HCT116 (cell line): ENCODE data around the gene TBC1D16. TPM values are rescaled to one million over a fixed set of nuclear protein-coding genes. Genes with fewer than 3 reads are reported as not detected.

Experiments used
- ATAC-seq: fragments of 200-7000 bp; cut with Tn5 transposase; 2 replicates; pipeline ENCODE4 v1.9.1; 2020; ENCODE audit warnings: mild to moderate bottlenecking, moderate library complexity
- BruUV-seq: library from RNA; stranded (reverse); fragments of 400-500 nt; replicated peaks from 2 replicates; lab custom pipeline; 2021; lab: Mats Ljungman, UMichigan
- CTCF ChIA-PET: fragments of 300-600 bp; sonication (Branson Sonifier 250); formaldehyde crosslinking; loops from one replicate; lab custom pipeline; 2021; ENCODE audit warnings: antibody characterized with exemption; lab: Charles Lee
- POLR2A ChIA-PET: fragments of 300-600, 350-600 bp; sonication (Branson Sonifier 250); formaldehyde crosslinking; loops from one replicate; lab custom pipeline; 2021; ENCODE audit warnings: antibody characterized with exemption; lab: Charles Lee
- RAD21 ChIA-PET, 2 experiments: fragments of 300-600 bp; sonication (Branson Sonifier 250); formaldehyde crosslinking; loops; one replicate each; lab custom pipeline; 2023; ENCODE audit warnings: low total read pairs in 2 of 2; ENCODE audit not compliant: uncharacterized antibody in 2 of 2, unreplicated experiment in 2 of 2, low non-redundant PET in 1 of 2; lab: Charles Lee
- DNase-seq: peaks from one replicate; pipeline ENCODE4 v3.0.0-alpha.2; 2010; ENCODE audit warnings: low read depth, low spot score
- H2AFZ ChIP-seq: fragments of 200-600 bp; shearing (Covaris generic), sonication (generic); 2 replicates; pipeline ENCODE4 v1.6.1; 2017; ENCODE audit warnings: low read depth, mixed run types, mixed read lengths, antibody characterized with exemption, low read length; ENCODE audit not compliant: poor library complexity, severe bottlenecking
- H3K27ac ChIP-seq: 2 replicates; pipeline ENCODE4 v1.5.1; 2012; ENCODE audit warnings: low read depth, low read length
- H3K27me3 ChIP-seq: fragments of 200-600 bp; sonication (generic); 2 replicates; pipeline ENCODE4 v1.6.1; 2016; ENCODE audit warnings: mixed run types, low read length, mixed read lengths; ENCODE audit not compliant: insufficient read depth
- H3K36me3 ChIP-seq, 2 experiments: fragments of 200-500 bp in 1 of 2; fragments of 200-600 bp in 1 of 2; sonication (Bioruptor generic) in 1 of 2; sonication (generic) in 1 of 2; 2 replicates each; pipeline versions ENCODE4 v1.5.1 to v1.6.1; 2014 to 2016; ENCODE audit warnings: low read length in 2 of 2, inconsistent platforms in 1 of 2, mixed read lengths in 1 of 2, mixed run types in 1 of 2; ENCODE audit not compliant: insufficient read depth in 2 of 2, control insufficient read depth in 1 of 2
- H3K4me1 ChIP-seq, 2 experiments: fragments of 200-600 bp in 1 of 2; sonication (generic) in 1 of 2; 2 replicates each; pipeline versions ENCODE4 v1.5.1 to v1.6.1; 2012 to 2017; ENCODE audit warnings: low read length in 2 of 2, inconsistent platforms in 1 of 2, mild to moderate bottlenecking in 1 of 2, mixed read lengths in 1 of 2, mixed run types in 1 of 2, moderate library complexity in 1 of 2; ENCODE audit not compliant: insufficient read depth in 2 of 2, control insufficient read depth in 1 of 2
- H3K4me2 ChIP-seq: fragments of 200-600 bp; sonication (generic); 2 replicates; pipeline ENCODE4 v1.6.1; 2017; ENCODE audit warnings: mixed run types, low read length, mixed read lengths
- H3K4me3 ChIP-seq, 2 experiments: fragments of 200-600 bp in 1 of 2; sonication (generic) in 1 of 2; replicated peaks in 1 of 2; 2 replicates each; pipeline ENCODE4 v1.5.1; 2011 to 2016; ENCODE audit warnings: low read length in 2 of 2, control low read depth in 1 of 2, low read depth in 1 of 2, mild to moderate bottlenecking in 1 of 2, mixed read lengths in 1 of 2, mixed run types in 1 of 2
- H3K79me2 ChIP-seq: fragments of 200-600 bp; sonication (generic); 2 replicates; pipeline ENCODE4 v1.6.1; 2017; ENCODE audit warnings: mild to moderate bottlenecking, mixed run types, low read length, moderate library complexity, mixed read lengths; ENCODE audit not compliant: insufficient read depth
- H3K9ac ChIP-seq: fragments of 200-600 bp; sonication (generic); 2 replicates; pipeline ENCODE4 v1.6.1; 2016; ENCODE audit warnings: low read length, mixed read lengths
- H3K9me2 ChIP-seq: fragments of 200-600 bp; sonication (generic), shearing (Covaris generic); 2 replicates; pipeline ENCODE4 v1.6.1; 2017; ENCODE audit warnings: mixed run types, mild to moderate bottlenecking, moderate library complexity; ENCODE audit not compliant: insufficient read depth
- H3K9me3 ChIP-seq, 2 experiments: fragments of 200-500 bp in 1 of 2; fragments of 200-600 bp in 1 of 2; sonication (Bioruptor generic) in 1 of 2; sonication (generic) in 1 of 2; 2 replicates each; pipeline ENCODE4 v1.6.1; 2014 to 2017; ENCODE audit warnings: low read length in 2 of 2, mixed read lengths in 2 of 2, inconsistent platforms in 1 of 2, low read depth in 1 of 2, mild to moderate bottlenecking in 1 of 2, mixed run types in 1 of 2, moderate library complexity in 1 of 2; ENCODE audit not compliant: control insufficient read depth in 1 of 2, insufficient read depth in 1 of 2
- H4K20me1 ChIP-seq: fragments of 200-600 bp; sonication (generic), shearing (Covaris generic); 2 replicates; pipeline ENCODE4 v1.6.1; 2017; ENCODE audit warnings: mixed run types, mild to moderate bottlenecking, moderate library complexity; ENCODE audit not compliant: insufficient read depth
- CBX3 ChIP-seq: IDR thresholded peaks from 2 replicates; pipeline ENCODE4 v1.6.1; 2012; ENCODE audit warnings: low read depth
- CEBPB ChIP-seq: IDR thresholded peaks from 2 replicates; pipeline ENCODE4 v1.6.1; 2012; ENCODE audit warnings: low read depth
- EGR1 ChIP-seq: IDR thresholded peaks from 2 replicates; pipeline ENCODE4 v1.6.1; 2012; ENCODE audit warnings: low read depth
- EZH2 ChIP-seq: fragments of 200-600 bp; sonication (generic); IDR thresholded peaks from 2 replicates; pipeline ENCODE4 v1.6.1; 2017; ENCODE audit warnings: antibody characterized with exemption, mixed run types
- RAD21 ChIP-seq: IDR thresholded peaks from 2 replicates; pipeline ENCODE4 v1.6.1; 2012; ENCODE audit warnings: low read depth, mild to moderate bottlenecking
- SP1 ChIP-seq: IDR thresholded peaks from 2 replicates; pipeline ENCODE4 v1.6.1; 2012; ENCODE audit warnings: low read depth
- TCF7L2 ChIP-seq: IDR thresholded peaks from 2 replicates; pipeline ENCODE4 v1.7.0; 2011; ENCODE audit warnings: borderline replicate concordance, inconsistent platforms; ENCODE audit not compliant: insufficient read depth, insufficient read length; ENCODE audit errors: extremely low read depth
- YY1 ChIP-seq: IDR thresholded peaks from 2 replicates; pipeline ENCODE4 v1.6.1; 2011; ENCODE audit warnings: low read length, low read depth, moderate library complexity, mild to moderate bottlenecking; ENCODE audit not compliant: insufficient replicate concordance; ENCODE audit errors: extremely low read depth
- intact Hi-C: fragments of 100-400 bp; cut with micrococcal nuclease; formaldehyde crosslinking; loops from 2 replicates; pipeline ENCODE4 v1.10.0; 2022
- total RNA-seq: library from RNA; stranded (reverse); gene quantifications from one replicate; pipeline ENCODE4 v1.2.1, GENCODE V29; 2021; ENCODE audit not compliant: unreplicated experiment
- TF ChIP-seq, protein P1 (sequence below): IDR thresholded peaks from 2 replicates; pipeline ENCODE4 v1.6.1; 2012
- TF ChIP-seq, protein P2 (sequence below): IDR thresholded peaks from 2 replicates; pipeline ENCODE4 v1.6.1; 2012
- TF ChIP-seq, protein P3 (sequence below), 3 experiments: fragments of 200-600 bp in 1 of 3; sonication (generic) in 1 of 3; IDR thresholded peaks in 2 of 3; conservative IDR thresholded peaks in 1 of 3; 2 replicates each; pipeline ENCODE4 v1.5.1; 2012 to 2017; ENCODE audit warnings: low read depth in 2 of 3, low read length in 2 of 3, antibody characterized with exemption in 1 of 3, borderline replicate concordance in 1 of 3, control low read depth in 1 of 3, mild to moderate bottlenecking in 1 of 3, mixed read lengths in 1 of 3, mixed run types in 1 of 3, moderate library complexity in 1 of 3; ENCODE audit not compliant: insufficient read depth in 1 of 3

TBC1D16 gene
- total RNA-seq, 1 experiment from 2014 or later: 31.1 TPM

DNA sequence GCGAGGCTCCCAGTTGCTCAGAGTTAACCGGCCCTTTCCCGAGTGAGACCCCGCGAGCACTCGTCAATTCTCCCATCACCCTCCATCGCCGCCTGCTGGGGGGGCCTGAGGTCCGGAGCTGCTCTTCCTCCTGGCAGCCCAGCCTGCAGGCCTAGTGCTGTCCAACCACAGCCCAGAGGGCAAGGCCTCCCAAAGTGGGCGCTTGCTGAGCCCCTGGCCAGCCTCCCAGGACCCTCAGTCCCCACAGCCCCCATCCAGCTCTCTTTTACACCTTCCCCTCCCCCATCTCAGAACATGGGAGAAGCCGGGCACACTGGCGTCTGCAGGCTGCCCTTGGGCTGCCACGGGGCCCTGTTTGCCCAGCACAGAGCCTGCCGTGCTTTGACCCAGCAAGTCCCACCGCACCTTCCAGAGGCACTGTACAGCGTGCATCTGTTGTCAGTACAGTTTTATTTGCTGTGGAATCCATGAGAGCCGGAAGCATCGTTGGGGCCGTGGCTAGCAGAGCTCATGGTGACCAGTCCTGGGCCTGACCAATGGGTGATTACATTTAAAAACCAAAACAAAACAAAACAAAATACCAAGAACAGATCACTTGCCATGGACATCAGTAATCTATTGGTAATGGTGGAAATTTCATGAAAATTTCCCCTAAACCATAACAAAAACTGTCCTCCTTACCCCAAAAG, 100.3 kb downstream of the TBC1D16 start:
- H3K27me3 ChIP-seq: no peaks in the 10 kb centered on the region
- intact Hi-C loops: no loop called here
- no peaks in the 10 kb centered on the region for H3K36me3 ChIP-seq
- CTCF ChIA-PET: interaction anchor here (0.5 kb wide), 1 partner anchor 190 kb away, joined by 3 read pairs; no protein-coding TSS in a partner anchor
- no peaks in the 10 kb centered on the region for H4K20me1 ChIP-seq
- DNase-seq (no peak), ATAC-seq (no peak)
- H3K4me1 ChIP-seq: peaks cover 19 to 38% of the 10 kb centered on the region in 2 experiments
- H3K27ac ChIP-seq: no peak overlapping the region
- TF ChIP-seq, protein P1, sequence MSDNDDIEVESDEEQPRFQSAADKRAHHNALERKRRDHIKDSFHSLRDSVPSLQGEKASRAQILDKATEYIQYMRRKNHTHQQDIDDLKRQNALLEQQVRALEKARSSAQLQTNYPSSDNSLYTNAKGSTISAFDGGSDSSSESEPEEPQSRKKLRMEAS: no peak
- TF ChIP-seq TCF7L2: no peak
- TF ChIP-seq SP1: no peak
- TF ChIP-seq EZH2: no peak
- no peak for TF ChIP-seq RAD21
- no peak for TF ChIP-seq CEBPB
- TF ChIP-seq CBX3: no peak
- TF ChIP-seq EGR1: no peak
- TF ChIP-seq, protein P2, sequence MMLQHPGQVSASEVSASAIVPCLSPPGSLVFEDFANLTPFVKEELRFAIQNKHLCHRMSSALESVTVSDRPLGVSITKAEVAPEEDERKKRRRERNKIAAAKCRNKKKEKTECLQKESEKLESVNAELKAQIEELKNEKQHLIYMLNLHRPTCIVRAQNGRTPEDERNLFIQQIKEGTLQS: no peak
- TF ChIP-seq YY1: no peak
- no peak overlapping the region for H3K4me3 ChIP-seq
- no peak overlapping the region for H3K4me2 ChIP-seq
- RAD21 ChIA-PET: no interaction called here
- H3K79me2 ChIP-seq: no peaks in the 10 kb centered on the region
- no peaks in the 10 kb centered on the region for H3K9me3 ChIP-seq
- no peaks in the 10 kb centered on the region for H3K9me2 ChIP-seq
- H3K9ac ChIP-seq: no peak overlapping the region
- POLR2A ChIA-PET: interaction anchor here (1.2 kb wide), 1 partner anchor 53 kb away, joined by 3 read pairs; no protein-coding TSS in a partner anchor
- H2AFZ ChIP-seq: no peak overlapping the region
- no TSS peak for BruUV-seq

DNA sequence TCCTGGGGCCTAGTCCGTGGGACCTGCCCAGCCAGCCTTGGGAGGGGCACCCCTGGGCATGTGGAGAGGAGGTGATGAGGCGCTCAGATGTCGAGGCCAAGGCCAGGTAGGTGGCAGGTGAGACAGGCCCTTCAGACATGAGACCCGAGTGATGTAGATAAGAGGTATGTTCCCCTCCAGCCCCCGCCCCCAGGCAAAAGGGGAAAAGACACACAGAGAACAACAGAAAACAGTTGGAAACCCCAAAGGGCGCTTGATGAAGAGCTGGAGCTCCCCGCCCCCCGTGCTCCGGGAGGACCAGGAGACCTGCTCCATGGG, 101.1 kb downstream of the TBC1D16 start:
- Histone ChIP-seq H3K36me3 (no peaks in the 10 kb centered on the region), H3K4me3 (no peak overlapping the region), H3K27me3 (no peaks in the 10 kb centered on the region), H3K9me2 (no peaks in the 10 kb centered on the region), H2AFZ (no peak overlapping the region), H3K4me1 (peaks cover 19 to 38% of the 10 kb centered on the region in 2 experiments), H3K27ac (no peak overlapping the region; the same call in 1 of the 2 replicates), H3K4me2 (peak overlapping the region; percentile 64; the same call in 1 of the 2 replicates), H3K79me2 (no peaks in the 10 kb centered on the region), H3K9me3 (no peaks in the 10 kb centered on the region), H4K20me1 (no peaks in the 10 kb centered on the region), H3K9ac (no peak overlapping the region)
- POLR2A ChIA-PET: no interaction called here
- DNase-seq (no peak), ATAC-seq (no peak)
- RAD21 ChIA-PET: no interaction called here
- intact Hi-C loops: no loop called here
- TF ChIP-seq CEBPB: no peak
- TF ChIP-seq, protein P3, sequence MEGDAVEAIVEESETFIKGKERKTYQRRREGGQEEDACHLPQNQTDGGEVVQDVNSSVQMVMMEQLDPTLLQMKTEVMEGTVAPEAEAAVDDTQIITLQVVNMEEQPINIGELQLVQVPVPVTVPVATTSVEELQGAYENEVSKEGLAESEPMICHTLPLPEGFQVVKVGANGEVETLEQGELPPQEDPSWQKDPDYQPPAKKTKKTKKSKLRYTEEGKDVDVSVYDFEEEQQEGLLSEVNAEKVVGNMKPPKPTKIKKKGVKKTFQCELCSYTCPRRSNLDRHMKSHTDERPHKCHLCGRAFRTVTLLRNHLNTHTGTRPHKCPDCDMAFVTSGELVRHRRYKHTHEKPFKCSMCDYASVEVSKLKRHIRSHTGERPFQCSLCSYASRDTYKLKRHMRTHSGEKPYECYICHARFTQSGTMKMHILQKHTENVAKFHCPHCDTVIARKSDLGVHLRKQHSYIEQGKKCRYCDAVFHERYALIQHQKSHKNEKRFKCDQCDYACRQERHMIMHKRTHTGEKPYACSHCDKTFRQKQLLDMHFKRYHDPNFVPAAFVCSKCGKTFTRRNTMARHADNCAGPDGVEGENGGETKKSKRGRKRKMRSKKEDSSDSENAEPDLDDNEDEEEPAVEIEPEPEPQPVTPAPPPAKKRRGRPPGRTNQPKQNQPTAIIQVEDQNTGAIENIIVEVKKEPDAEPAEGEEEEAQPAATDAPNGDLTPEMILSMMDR (IDR thresholded peaks at IDR 0.05 in 2 of 3, conservative IDR thresholded peaks at IDR 0.05 in 1 of 3; ENCODE audit: borderline replicate concordance in 1 of 3, insufficient read depth in 1 of 3, low read depth in 2 of 3, low read length in 2 of 3): no peak
- no peak for TF ChIP-seq YY1
- no TSS peak for BruUV-seq
- CTCF ChIA-PET: no interaction called here
